Effector memory CD8-positive, alpha-beta T cell (primary cell): ENCODE results near the gene GLRA1.
"Not testable (repeated sequence)": the region's sequence is repeated elsewhere in the genome, so short reads cannot be mapped to it uniquely, and the experiment has no call there.

Experiments used
- ATAC-seq: fragments of 150-1000 bp; cut with Tn5 transposase; replicated peaks from 2 replicates; pipeline ENCODE4 v1.10.0; 2021; ENCODE audit warnings: mild to moderate bottlenecking, moderate library complexity
- DNase-seq, 3 experiments: peaks; one replicate each; pipeline ENCODE4 v3.0.0; 2021
- H3K27ac Mint-ChIP-seq, 2 donors: one replicate each; pipeline ENCODE4 v1.8.0; 2022; ENCODE audit warnings: mild to moderate bottlenecking in 2 of 2, mixed read lengths in 2 of 2, moderate library complexity in 2 of 2
- H3K27me3 Mint-ChIP-seq, 2 donors: one replicate each; pipeline ENCODE4 v1.8.0; 2022; ENCODE audit warnings: mixed read lengths in 2 of 2
- H3K36me3 Mint-ChIP-seq: one replicate; pipeline ENCODE4 v1.8.0; 2022; ENCODE audit warnings: mild to moderate bottlenecking, moderate library complexity, mixed read lengths; ENCODE audit not compliant: insufficient read depth
- H3K4me1 Mint-ChIP-seq, 2 donors: one replicate each; pipeline ENCODE4 v1.8.0; 2022; ENCODE audit warnings: low read depth in 2 of 2, mixed read lengths in 2 of 2
- H3K4me3 Mint-ChIP-seq, 2 donors: one replicate each; pipeline ENCODE4 v1.8.0; 2022; ENCODE audit warnings: mild to moderate bottlenecking in 2 of 2, mixed read lengths in 2 of 2, moderate library complexity in 2 of 2
- H3K9me3 Mint-ChIP-seq, 2 donors: one replicate each; pipeline ENCODE4 v1.8.0; 2022; ENCODE audit warnings: mixed read lengths in 2 of 2

GLRA1 gene

DNA sequence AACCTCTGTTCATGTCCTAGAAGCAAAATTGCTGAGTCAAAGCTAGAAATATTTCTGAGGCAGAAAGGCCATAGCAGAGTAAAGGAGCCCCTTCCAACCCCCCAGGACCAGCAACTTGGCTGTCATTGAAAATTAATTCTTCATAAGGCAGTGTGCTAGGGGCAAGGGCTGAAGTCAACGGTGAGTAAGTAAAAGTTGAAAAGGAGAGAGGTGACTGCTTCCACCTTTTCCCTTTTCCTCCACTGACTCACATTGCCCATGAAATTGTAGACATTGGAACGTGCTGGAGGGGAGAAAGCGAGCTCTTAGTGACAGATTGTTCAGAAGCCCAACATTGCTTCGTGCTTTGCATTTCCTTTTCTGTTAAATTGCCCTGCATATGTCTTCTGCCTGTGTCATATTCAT, 19.1 kb downstream of the GLRA1 start:
- H3K4me3 Mint-ChIP-seq: no peak overlapping the region
- H3K36me3 Mint-ChIP-seq: no peaks in the 10 kb centered on the region
- H3K27ac Mint-ChIP-seq: no peak overlapping the region
- DNase-seq: no peak
- no peak for ATAC-seq
- no peaks in the 10 kb centered on the region for H3K9me3 Mint-ChIP-seq
- peaks cover 10 to 26% of the 10 kb centered on the region in 2 donors for H3K27me3 Mint-ChIP-seq
- H3K4me1 Mint-ChIP-seq: no peaks in the 10 kb centered on the region

DNA sequence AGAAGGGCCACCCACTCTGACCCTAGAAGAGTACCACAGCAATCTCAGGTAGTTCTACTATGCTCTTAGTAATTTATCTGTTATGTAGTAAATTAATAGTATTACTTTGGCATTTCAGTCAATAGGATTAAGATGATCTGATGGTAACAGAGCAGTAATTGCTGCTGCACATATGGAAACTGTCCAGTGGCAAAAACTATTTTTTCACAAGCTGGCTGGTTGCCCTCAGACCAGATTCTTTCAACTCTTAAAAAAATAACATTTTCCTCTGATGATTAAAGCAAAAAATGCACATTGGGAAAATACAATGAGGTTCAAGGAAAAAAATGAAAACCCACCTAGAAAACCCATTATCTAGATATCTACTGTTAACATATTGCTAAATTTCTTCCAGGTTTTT, 19.7 kb downstream of the GLRA1 start:
- Mint-ChIP-seq H3K27me3 (peaks cover 16 to 33% of the 10 kb centered on the region in 2 donors), H3K36me3 (no peaks in the 10 kb centered on the region), H3K9me3 (no peaks in the 10 kb centered on the region), H3K27ac (no peak overlapping the region), H3K4me1 (no peaks in the 10 kb centered on the region), H3K4me3 (no peak overlapping the region)
- DNase-seq: no peak
- no peak for ATAC-seq

DNA sequence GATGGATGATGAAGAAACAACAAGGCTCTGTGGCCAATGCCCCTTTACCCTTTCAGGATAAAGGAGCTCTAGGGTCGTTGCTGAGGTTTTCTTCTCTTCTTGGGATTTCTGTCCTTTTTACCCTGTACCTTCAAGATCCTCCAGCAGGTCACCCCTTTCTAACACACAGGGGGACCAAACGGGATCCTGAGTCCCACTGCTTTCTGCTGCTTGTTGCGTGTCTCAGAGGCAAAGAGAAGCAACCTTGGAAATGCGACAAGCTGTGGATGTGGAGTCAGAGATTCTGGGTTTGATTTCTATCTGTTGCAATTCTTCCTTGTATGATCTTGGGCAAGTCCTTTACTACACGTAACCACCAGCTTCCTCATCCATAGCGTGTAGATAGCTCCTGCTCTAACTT, 20.5 kb downstream of the GLRA1 start:
- H3K27me3 Mint-ChIP-seq: peaks cover 24 to 40% of the 10 kb centered on the region in 2 donors
- no peaks in the 10 kb centered on the region for H3K4me1 Mint-ChIP-seq
- H3K36me3 Mint-ChIP-seq: no peaks in the 10 kb centered on the region
- DNase-seq: no peak
- no peak for ATAC-seq
- no peaks in the 10 kb centered on the region for H3K9me3 Mint-ChIP-seq
- H3K4me3 Mint-ChIP-seq: no peak overlapping the region
- H3K27ac Mint-ChIP-seq: no peak overlapping the region

DNA sequence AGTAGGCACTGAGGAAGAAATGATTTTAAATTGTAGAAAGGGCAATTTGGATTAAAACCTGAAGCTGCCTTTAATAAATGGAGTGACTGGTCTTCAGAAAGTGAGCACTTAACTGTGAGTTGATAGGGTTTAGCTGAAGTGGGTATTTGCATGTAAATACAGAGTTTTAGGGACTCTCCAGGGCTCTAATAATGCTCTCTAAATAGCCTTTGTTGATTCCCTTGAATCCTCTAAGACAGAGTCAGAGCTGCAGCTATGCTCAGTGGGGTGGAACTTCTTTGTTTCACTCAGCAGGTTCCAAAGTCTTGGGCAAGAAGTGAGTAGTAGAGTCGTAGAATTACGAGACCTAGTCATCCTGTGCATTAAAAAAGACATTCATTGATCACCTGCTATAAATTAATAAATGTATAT, 21.4 kb downstream of the GLRA1 start:
- H3K4me3 Mint-ChIP-seq: no peak overlapping the region
- no peak for DNase-seq
- no peak for ATAC-seq
- H3K36me3 Mint-ChIP-seq: no peaks in the 10 kb centered on the region
- H3K4me1 Mint-ChIP-seq: no peaks in the 10 kb centered on the region
- no peak overlapping the region for H3K27ac Mint-ChIP-seq
- no peaks in the 10 kb centered on the region for H3K9me3 Mint-ChIP-seq
- H3K27me3 Mint-ChIP-seq: peaks cover 33 to 45% of the 10 kb centered on the region in 2 donors

DNA sequence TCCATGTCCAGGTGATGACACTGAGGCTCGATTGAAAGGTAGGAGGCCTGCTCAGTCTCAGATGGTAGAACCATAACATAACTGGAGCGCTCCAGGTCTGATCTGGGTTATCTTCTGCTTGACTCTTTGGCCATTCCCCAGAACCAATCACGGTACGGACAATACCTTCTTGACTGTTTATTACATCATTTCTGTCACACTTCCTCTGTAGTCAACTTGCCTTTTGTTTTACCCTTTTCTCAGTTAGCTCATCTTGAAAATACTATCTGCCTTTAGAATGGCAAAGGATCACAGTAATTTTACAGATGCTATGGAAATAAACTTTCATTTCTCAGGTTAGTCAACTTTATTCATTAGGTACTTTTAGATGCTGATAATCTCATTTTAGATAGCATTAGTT, 22.4 kb downstream of the GLRA1 start:
- peaks cover 34 to 48% of the 10 kb centered on the region in 2 donors for H3K27me3 Mint-ChIP-seq
- ATAC-seq: no peak
- H3K4me3 Mint-ChIP-seq: no peak overlapping the region
- no peaks in the 10 kb centered on the region for H3K4me1 Mint-ChIP-seq
- H3K27ac Mint-ChIP-seq: no peak overlapping the region
- H3K36me3 Mint-ChIP-seq: no peaks in the 10 kb centered on the region
- no peak for DNase-seq
- no peaks in the 10 kb centered on the region for H3K9me3 Mint-ChIP-seq

DNA sequence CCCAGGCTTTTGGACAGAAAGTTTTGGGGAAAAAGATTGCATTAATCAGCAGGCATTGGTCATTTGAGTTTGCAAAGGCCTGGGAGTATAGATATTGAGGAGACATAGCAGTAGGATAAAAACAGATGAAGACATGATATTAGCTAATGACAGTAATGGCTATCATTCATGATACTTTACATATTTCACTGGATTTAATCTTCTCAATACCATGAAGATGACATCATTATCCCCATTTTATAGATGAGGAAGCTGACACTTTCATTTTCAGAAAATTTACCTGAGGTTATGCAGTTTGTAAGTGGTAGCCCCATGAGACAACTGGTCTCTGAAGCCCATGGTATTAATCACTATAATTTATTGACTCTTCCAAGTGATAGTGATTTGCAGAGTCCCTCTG, 23.0 kb downstream of the GLRA1 start:
- H3K4me3 Mint-ChIP-seq: no peak overlapping the region
- no peak for DNase-seq
- H3K4me1 Mint-ChIP-seq: no peaks in the 10 kb centered on the region
- H3K9me3 Mint-ChIP-seq: no peaks in the 10 kb centered on the region
- H3K27me3 Mint-ChIP-seq: peaks cover 34 to 42% of the 10 kb centered on the region in 2 donors
- no peak overlapping the region for H3K27ac Mint-ChIP-seq
- no peak for ATAC-seq
- no peaks in the 10 kb centered on the region for H3K36me3 Mint-ChIP-seq

DNA sequence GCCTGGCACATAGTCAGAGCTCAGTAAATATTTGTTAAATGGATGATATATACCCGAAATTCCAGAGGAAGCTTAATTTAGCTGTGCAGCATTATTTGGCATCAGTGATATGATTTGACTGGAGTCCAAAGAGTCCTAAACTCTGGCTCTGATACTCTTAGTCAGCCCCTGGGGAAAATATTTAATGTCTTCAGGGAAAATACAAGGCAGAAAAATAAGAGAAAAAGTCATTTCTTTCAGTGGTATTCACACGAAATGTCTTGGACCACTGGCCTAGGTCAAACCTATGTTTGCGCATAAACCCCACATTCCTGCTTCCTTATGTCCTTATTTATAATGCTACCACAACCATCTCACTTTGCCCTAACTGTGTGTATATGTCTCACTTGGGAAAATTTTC, 23.8 kb downstream of the GLRA1 start:
- Mint-ChIP-seq H3K27ac (no peak overlapping the region), H3K9me3 (no peaks in the 10 kb centered on the region), H3K4me3 (no peak overlapping the region), H3K27me3 (peaks cover 34 to 37% of the 10 kb centered on the region in 2 donors), H3K4me1 (no peaks in the 10 kb centered on the region), H3K36me3 (no peaks in the 10 kb centered on the region)
- DNase-seq (no peak), ATAC-seq (no peak)

DNA sequence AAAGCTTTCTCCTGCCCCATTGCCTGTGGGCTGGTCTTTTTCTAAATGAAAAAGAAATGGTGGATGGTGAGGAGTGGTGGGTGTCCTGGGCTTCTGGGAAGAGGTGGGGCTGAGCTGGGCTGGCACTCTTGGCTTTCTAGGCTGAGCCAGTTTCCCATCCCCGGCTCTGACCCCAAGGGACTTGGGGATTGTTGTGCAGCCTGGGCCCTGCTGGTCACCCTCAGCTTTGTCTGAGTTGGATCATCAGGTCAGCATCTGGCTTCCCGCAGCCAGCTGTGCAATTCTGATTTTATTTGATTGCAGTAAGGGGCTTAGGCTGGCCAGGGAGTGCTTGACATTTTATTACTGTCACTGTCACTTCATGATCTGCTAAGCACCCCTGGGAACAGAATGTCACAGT, 25.3 kb downstream of the GLRA1 start:
- Mint-ChIP-seq H3K4me1 (no peaks in the 10 kb centered on the region), H3K27me3 (peaks cover 34% of the 10 kb centered on the region in 2 donors), H3K9me3 (no peaks in the 10 kb centered on the region), H3K4me3 (no peak overlapping the region), H3K27ac (no peak overlapping the region), H3K36me3 (no peaks in the 10 kb centered on the region)
- ATAC-seq: no peak
- no peak for DNase-seq

DNA sequence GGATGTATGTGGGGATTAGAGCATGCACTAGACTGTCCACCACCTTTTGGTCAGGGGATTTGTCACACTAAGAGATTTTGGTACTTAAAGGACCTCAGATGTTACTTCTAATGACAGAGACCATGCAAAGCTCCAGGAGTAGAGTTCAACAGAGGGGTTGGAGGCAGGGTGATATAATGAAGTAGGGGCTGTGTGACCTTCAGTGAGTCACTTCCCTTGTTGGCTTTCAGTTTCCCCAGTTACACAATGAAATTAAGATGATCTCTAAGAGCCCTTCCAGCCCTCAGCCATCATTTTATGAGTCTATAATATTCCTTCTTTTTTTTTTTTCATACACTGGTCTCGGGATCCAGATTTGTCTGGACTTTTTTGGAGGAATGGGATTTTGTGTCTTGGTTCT, 26.8 kb downstream of the GLRA1 start:
- ATAC-seq: no peak
- Mint-ChIP-seq H3K36me3 (no peaks in the 10 kb centered on the region), H3K27me3 (peaks cover 28 to 34% of the 10 kb centered on the region in 2 donors), H3K4me1 (no peaks in the 10 kb centered on the region), H3K4me3 (no peak overlapping the region), H3K27ac (no peak overlapping the region), H3K9me3 (no peaks in the 10 kb centered on the region)
- DNase-seq: no peak

DNA sequence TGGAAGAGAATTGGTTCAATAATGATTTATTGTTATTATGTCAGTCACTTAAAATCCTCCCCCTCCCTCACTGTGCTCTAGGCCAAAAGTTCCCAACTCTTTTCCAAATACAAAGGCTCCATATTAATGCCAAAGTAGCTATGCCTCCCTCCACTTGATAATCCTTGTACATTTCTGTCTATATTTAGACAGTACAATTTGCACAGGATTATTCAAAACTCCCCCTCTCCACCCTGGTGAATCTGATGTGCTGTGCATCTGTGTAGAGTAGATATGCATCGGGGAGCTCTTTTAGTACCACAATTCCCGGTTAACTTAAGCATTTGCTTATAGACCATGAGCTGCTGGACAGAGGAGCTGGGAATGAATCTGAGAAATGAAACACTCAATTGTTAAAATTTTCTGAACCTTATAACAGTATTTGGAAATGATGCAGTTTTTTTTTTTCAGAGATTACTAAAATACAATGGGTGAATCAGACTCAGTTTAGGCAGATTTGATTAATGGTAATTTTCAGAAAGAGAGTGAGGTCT, 27.6 kb downstream of the GLRA1 start:
- Mint-ChIP-seq H3K36me3 (no peaks in the 10 kb centered on the region), H3K9me3 (no peaks in the 10 kb centered on the region), H3K4me1 (no peaks in the 10 kb centered on the region), H3K27ac (no peak overlapping the region), H3K27me3 (peaks cover 28 to 30% of the 10 kb centered on the region in 2 donors), H3K4me3 (no peak overlapping the region)
- no peak for ATAC-seq
- DNase-seq: no peak

DNA sequence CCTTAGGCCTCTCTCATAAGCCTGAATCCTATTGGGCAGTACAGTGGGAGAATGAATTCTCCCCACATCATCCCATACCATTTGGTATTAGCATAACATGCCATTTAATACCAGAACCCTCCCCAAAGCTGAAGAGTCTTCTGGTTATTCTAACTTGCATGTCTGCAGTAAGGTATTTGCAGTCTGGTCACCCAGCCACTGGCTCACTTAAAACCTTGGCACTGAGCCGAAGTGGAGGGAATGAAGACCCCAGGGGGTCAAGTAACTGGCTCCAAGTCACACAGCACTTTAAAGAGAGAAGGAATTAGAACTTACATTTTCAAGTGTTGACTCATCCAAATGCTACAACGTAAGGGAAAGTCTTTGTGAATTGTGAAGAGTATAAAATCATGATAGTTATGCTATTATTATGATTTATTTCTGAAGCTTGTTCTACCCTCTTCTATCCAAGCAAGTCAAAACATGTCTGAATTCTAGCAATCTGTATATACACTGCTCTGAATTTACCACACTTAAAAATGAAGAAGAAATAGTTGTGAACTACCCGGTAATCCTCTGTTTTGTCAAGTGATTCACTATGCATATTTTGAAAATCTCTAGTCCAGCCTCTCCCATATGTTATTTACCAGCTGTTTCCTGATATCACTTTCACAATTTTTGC, 28.5 kb downstream of the GLRA1 start:
- Mint-ChIP-seq H3K9me3 (no peaks in the 10 kb centered on the region), H3K4me3 (no peak overlapping the region), H3K4me1 (no peaks in the 10 kb centered on the region), H3K27ac (no peak overlapping the region), H3K27me3 (peaks cover 27 to 28% of the 10 kb centered on the region in 2 donors), H3K36me3 (no peaks in the 10 kb centered on the region)
- DNase-seq: no peak
- ATAC-seq: no peak

DNA sequence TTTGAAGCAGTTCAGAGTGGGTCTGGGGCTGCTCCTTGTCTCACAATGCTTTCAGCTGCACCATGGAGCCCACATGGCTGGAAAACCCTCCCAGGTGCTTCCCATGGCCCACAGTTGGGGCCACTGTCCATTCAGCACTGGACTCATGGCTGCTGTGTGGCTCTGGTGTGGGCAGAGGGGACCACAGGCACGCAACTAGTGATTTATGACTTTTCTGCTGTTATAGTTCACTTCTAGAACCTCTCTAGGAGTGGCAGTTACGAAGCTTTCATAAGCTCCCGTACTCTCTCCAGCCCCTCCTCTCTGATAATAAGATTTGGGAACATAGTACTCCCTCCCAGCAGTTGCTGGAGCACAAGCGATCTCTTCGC, 29.0 kb downstream of the GLRA1 start:
- Mint-ChIP-seq H3K9me3 (no peaks in the 10 kb centered on the region), H3K4me3 (no peak overlapping the region), H3K4me1 (peaks cover 0 to 3% of the 10 kb centered on the region in 2 donors), H3K27me3 (peaks cover 24 to 25% of the 10 kb centered on the region in 2 donors), H3K27ac (no peak overlapping the region), H3K36me3 (no peaks in the 10 kb centered on the region)
- ATAC-seq: no peak
- no peak for DNase-seq

DNA sequence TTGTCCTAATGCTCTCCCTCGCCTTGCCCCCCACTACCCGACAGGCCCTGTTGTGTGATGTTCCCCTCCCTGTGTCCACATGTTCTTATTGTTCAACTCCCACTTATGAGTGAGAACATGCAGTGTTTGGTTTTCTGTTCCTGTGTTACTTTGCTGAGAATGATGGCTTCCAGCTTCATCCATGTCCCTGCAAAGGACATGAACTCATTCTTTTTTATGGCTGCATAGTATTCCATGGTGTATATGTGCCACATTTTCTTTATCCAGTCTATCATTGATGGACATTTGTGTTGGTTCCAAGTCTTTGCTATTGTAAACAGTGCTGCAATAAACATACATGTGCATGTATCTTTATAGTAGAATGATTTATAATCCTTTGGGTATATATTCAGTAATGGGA, 31.2 kb downstream of the GLRA1 start:
- DNase-seq, H3K9me3 Mint-ChIP-seq, ATAC-seq, H3K27me3 Mint-ChIP-seq, H3K27ac Mint-ChIP-seq, H3K4me1 Mint-ChIP-seq, H3K4me3 Mint-ChIP-seq, H3K36me3 Mint-ChIP-seq: not testable (repeated sequence)

DNA sequence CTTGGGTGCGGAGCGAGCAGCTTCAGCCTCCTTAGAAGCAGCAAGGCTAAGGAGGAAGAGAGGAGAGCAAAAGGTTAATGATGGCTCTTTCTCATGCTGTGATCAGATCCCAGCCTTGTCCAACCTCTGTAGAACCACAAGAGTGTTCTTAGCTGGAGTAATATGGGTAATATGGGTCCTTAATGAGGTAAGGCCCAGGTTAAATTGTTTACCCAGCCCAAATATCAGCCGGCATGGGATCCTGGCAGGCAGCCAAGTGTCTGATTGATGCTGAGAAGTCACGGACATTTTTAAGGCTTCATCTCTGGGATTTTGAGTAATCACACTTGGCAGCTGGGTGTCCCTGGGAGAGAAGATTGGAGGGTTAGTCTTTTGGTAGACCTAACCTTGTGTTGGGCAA, 32.3 kb downstream of the GLRA1 start:
- no peak for ATAC-seq
- Mint-ChIP-seq H3K9me3 (no peaks in the 10 kb centered on the region), H3K27ac (no peak overlapping the region), H3K36me3 (no peaks in the 10 kb centered on the region), H3K27me3 (no peaks in the 10 kb centered on the region), H3K4me1 (peaks cover 0 to 4% of the 10 kb centered on the region in 2 donors), H3K4me3 (no peak overlapping the region)
- no peak for DNase-seq
